BLaER1 (cell line): ENCODE results near the gene APOC3.

Experiments
- H3K27ac ChIP-seq: shearing (Covaris generic); formaldehyde crosslinking; 2 replicates; pipeline ENCODE4 v1.8.1; 2022
- H3K27me3 ChIP-seq: shearing (Covaris generic); formaldehyde crosslinking; 2 replicates; pipeline ENCODE4 v1.8.1; 2022
- H3K36me3 ChIP-seq: shearing (Covaris generic); formaldehyde crosslinking; 2 replicates; pipeline ENCODE4 v1.8.1; 2022
- H3K4me1 ChIP-seq: shearing (Covaris generic); formaldehyde crosslinking; 2 replicates; pipeline ENCODE4 v1.8.1; 2022
- H3K4me2 ChIP-seq: shearing (Covaris generic); formaldehyde crosslinking; 2 replicates; pipeline ENCODE4 v1.8.1; 2022
- H3K4me3 ChIP-seq: shearing (Covaris generic); formaldehyde crosslinking; 2 replicates; pipeline ENCODE4 v1.8.1; 2022
- H3K9ac ChIP-seq: shearing (Covaris generic); formaldehyde crosslinking; 2 replicates; pipeline ENCODE4 v1.8.1; 2022
- H3K9me3 ChIP-seq: shearing (Covaris generic); formaldehyde crosslinking; 2 replicates; pipeline ENCODE4 v1.8.1; 2022
- H4K20me1 ChIP-seq: shearing (Covaris generic); formaldehyde crosslinking; 2 replicates; pipeline ENCODE4 v1.8.1; 2022
- Cebpa-rat ChIP-seq: shearing (Covaris generic); IDR thresholded peaks from 2 replicates; pipeline ENCODE4 v1.8.1; 2022

APOC3 gene

GRCh38 chr11:116859175-116859574 is 29.5 kb downstream of the APOC3 start:
- no peak overlapping the region for H3K4me2 ChIP-seq

GRCh38 chr11:116860303-116860702 is 30.6 kb downstream of the APOC3 start:
- Histone ChIP-seq H3K36me3 (peaks cover 80% of the 10 kb centered on the region), H3K4me1 (no peaks in the 10 kb centered on the region), H3K27ac (no peak overlapping the region), H3K9ac (no peak overlapping the region), H3K27me3 (no peaks in the 10 kb centered on the region), H3K4me2 (no peak overlapping the region), H3K4me3 (no peak overlapping the region), H4K20me1 (no peaks in the 10 kb centered on the region), H3K9me3 (no peaks in the 10 kb centered on the region; the same call in 1 of the 2 replicates)
- TF ChIP-seq Cebpa-rat, result no peak

More at GRCh38 chr11:116859175-116859574, 29.5 kb downstream of the APOC3 start:
- H4K20me1 ChIP-seq, result no peaks in the 10 kb centered on the region
- H3K27me3 ChIP-seq, result no peaks in the 10 kb centered on the region
- TF ChIP-seq Cebpa-rat, result no peak
- H3K4me1 ChIP-seq, result peaks cover 6% of the 10 kb centered on the region
- H3K36me3 ChIP-seq, result peaks cover 69% of the 10 kb centered on the region
- no peaks in the 10 kb centered on the region; the same call in 1 of the 2 replicates for H3K9me3 ChIP-seq
- no peak overlapping the region for H3K9ac ChIP-seq
- no peak overlapping the region for H3K4me3 ChIP-seq
- no peak overlapping the region for H3K27ac ChIP-seq

- Histone ChIP-seq H3K4me3 (no peak overlapping the region), H3K4me2 (no peak overlapping the region), H4K20me1 (no peaks in the 10 kb centered on the region), H3K4me1 (no peaks in the 10 kb centered on the region), H3K27ac (no peak overlapping the region), H3K9me3 (no peaks in the 10 kb centered on the region), H3K9ac (no peak overlapping the region), H3K36me3 (peaks cover 88% of the 10 kb centered on the region), H3K27me3 (no peaks in the 10 kb centered on the region)
- TF ChIP-seq Cebpa-rat, result no peak
These were observed 31.8 kb downstream of the APOC3 start for GRCh38 chr11:116861539-116861938.

GRCh38 chr11:116862185-116862584 is 32.5 kb downstream of the APOC3 start:
- no peak overlapping the region for H3K4me2 ChIP-seq

GRCh38 chr11:116862951-116863350 is 33.2 kb downstream of the APOC3 start:
- Histone ChIP-seq H3K27me3 (no peaks in the 10 kb centered on the region), H3K4me1 (no peaks in the 10 kb centered on the region), H4K20me1 (no peaks in the 10 kb centered on the region), H3K36me3 (peaks cover 93% of the 10 kb centered on the region), H3K27ac (no peak overlapping the region), H3K4me2 (no peak overlapping the region), H3K9me3 (no peaks in the 10 kb centered on the region), H3K9ac (no peak overlapping the region), H3K4me3 (no peak overlapping the region)
- TF ChIP-seq Cebpa-rat, result no peak

More at GRCh38 chr11:116862185-116862584, 32.5 kb downstream of the APOC3 start:
- H4K20me1 ChIP-seq, result no peaks in the 10 kb centered on the region
- TF ChIP-seq Cebpa-rat, result no peak
- peaks cover 93% of the 10 kb centered on the region for H3K36me3 ChIP-seq
- H3K4me1 ChIP-seq, result no peaks in the 10 kb centered on the region
- no peaks in the 10 kb centered on the region for H3K27me3 ChIP-seq
- H3K9ac ChIP-seq, result no peak overlapping the region
- H3K9me3 ChIP-seq, result no peaks in the 10 kb centered on the region
- H3K4me3 ChIP-seq, result no peak overlapping the region
- H3K27ac ChIP-seq, result no peak overlapping the region

GRCh38 chr11:116864531-116864930 is 34.8 kb downstream of the APOC3 start:
- no peaks in the 10 kb centered on the region for H3K4me1 ChIP-seq
- H3K4me2 ChIP-seq, result no peak overlapping the region
- no peak overlapping the region for H3K27ac ChIP-seq
- no peak overlapping the region for H3K9ac ChIP-seq
- no peaks in the 10 kb centered on the region for H3K9me3 ChIP-seq
- TF ChIP-seq Cebpa-rat, result no peak
- peaks cover 93% of the 10 kb centered on the region for H3K36me3 ChIP-seq
- no peak overlapping the region for H3K4me3 ChIP-seq
- H3K27me3 ChIP-seq, result no peaks in the 10 kb centered on the region
- H4K20me1 ChIP-seq, result no peaks in the 10 kb centered on the region

- H3K27me3 ChIP-seq, result no peaks in the 10 kb centered on the region
- H3K27ac ChIP-seq, result no peak overlapping the region
- H3K4me1 ChIP-seq, result no peaks in the 10 kb centered on the region
- H3K36me3 ChIP-seq, result peaks cover 94% of the 10 kb centered on the region
- TF ChIP-seq Cebpa-rat, result no peak
- H3K9ac ChIP-seq, result no peak overlapping the region
- H4K20me1 ChIP-seq, result no peaks in the 10 kb centered on the region
- no peak overlapping the region for H3K4me2 ChIP-seq
- H3K4me3 ChIP-seq, result no peak overlapping the region
- H3K9me3 ChIP-seq, result no peaks in the 10 kb centered on the region
These were observed 36.0 kb downstream of the APOC3 start for GRCh38 chr11:116865696-116866095.

GRCh38 chr11:116866804-116867455 is 37.2 kb downstream of the APOC3 start:
- Histone ChIP-seq H3K36me3 (peaks cover 94% of the 10 kb centered on the region), H3K4me2 (no peak overlapping the region)
- no peak for TF ChIP-seq Cebpa-rat

GRCh38 chr11:116867619-116868018 is 37.9 kb downstream of the APOC3 start:
- Histone ChIP-seq H3K36me3 (peaks cover 93% of the 10 kb centered on the region), H3K4me2 (no peak overlapping the region), H4K20me1 (no peaks in the 10 kb centered on the region), H3K4me3 (no peak overlapping the region), H3K27me3 (no peaks in the 10 kb centered on the region), H3K9ac (no peak overlapping the region), H3K27ac (no peak overlapping the region), H3K9me3 (no peaks in the 10 kb centered on the region), H3K4me1 (no peaks in the 10 kb centered on the region)
- TF ChIP-seq Cebpa-rat, result no peak

More at GRCh38 chr11:116866804-116867455, 37.2 kb downstream of the APOC3 start:
- H3K4me1 ChIP-seq, result no peaks in the 10 kb centered on the region
- H3K9me3 ChIP-seq, result no peaks in the 10 kb centered on the region
- no peak overlapping the region for H3K9ac ChIP-seq
- H3K27me3 ChIP-seq, result no peaks in the 10 kb centered on the region
- H3K27ac ChIP-seq, result no peak overlapping the region
- no peaks in the 10 kb centered on the region for H4K20me1 ChIP-seq
- no peak overlapping the region for H3K4me3 ChIP-seq

- no peak for TF ChIP-seq Cebpa-rat
- Histone ChIP-seq H3K4me1 (no peaks in the 10 kb centered on the region), H4K20me1 (no peaks in the 10 kb centered on the region), H3K27me3 (no peaks in the 10 kb centered on the region), H3K27ac (no peak overlapping the region), H3K9ac (no peak overlapping the region), H3K36me3 (peaks cover 93% of the 10 kb centered on the region), H3K4me2 (no peak overlapping the region), H3K4me3 (no peak overlapping the region), H3K9me3 (no peaks in the 10 kb centered on the region)
These were observed 38.4 kb downstream of the APOC3 start for GRCh38 chr11:116868066-116868465.
